Adrenal gland (tissue), 5 donors: ENCODE data around the gene USP11.

Experiments
- CTCF ChIP-seq, 6 experiments: fragments of 450-650 bp in 4 of 6; fragments of 200-600 bp in 2 of 6; sonication (generic) in 1 of 6; IDR thresholded peaks; 1 replicate in 5 of 6; 2 replicates in 1 of 6; pipeline versions ENCODE4 v1.5.1 to v1.8.0; 2016 to 2021; ENCODE audit warnings: antibody characterized with exemption in 6 of 6, mild to moderate bottlenecking in 2 of 6, moderate library complexity in 1 of 6
- POLR2A ChIP-seq, 2 donors: fragments of 450-650 bp; IDR thresholded peaks; one replicate each; pipeline ENCODE4 v1.6.1; 2017; ENCODE audit warnings: antibody characterized with exemption in 2 of 2, mild to moderate bottlenecking in 2 of 2, moderate library complexity in 1 of 2
- donor health status: DM: no; HTN: no; CAD: no.

GRCh38 chrX:47244676-47245075 lies 11.9 kb downstream of the USP11 start:
- TF ChIP-seq CTCF (IDR thresholded peaks at IDR 0.05) (no peak), POLR2A (IDR thresholded peaks at IDR 0.05) (no peak)
